HG02840 (cell line): Measurements from ENCODE around the gene LENG8.
A peak's percentile ranks its signal among the peaks of the same experiment; 100 is the strongest.

Source experiments
- ATAC-seq: cut with Tn5 transposase; IDR thresholded peaks from one replicate; pipeline ENCODE4 v1.9.1; 2021; ENCODE audit warnings: mild to moderate bottlenecking, moderate library complexity, moderate number of reproducible peaks; ENCODE audit not compliant: unreplicated experiment, low FRiP score

The LENG8 gene

GRCh38 chr19:54448774-54449700, at the start of gene LENG8:
LENG8 (plus strand) TSS chr19:54449199; CDS start chr19:54451345, 2,146 bp downstream.
- ATAC-seq = peak; percentile 87

GRCh38 chr19:54400913-54401312, 48.1 kb upstream of the LENG8 start:
- no peak for ATAC-seq

- ATAC-seq = no peak
Measured at GRCh38 chr19:54403054-54403453, 45.9 kb upstream of the LENG8 start.

- no peak for ATAC-seq
Measured at GRCh38 chr19:54405628-54406027, 43.4 kb upstream of the LENG8 start.

- ATAC-seq = no peak
Measured at GRCh38 chr19:54407780-54408179, 41.2 kb upstream of the LENG8 start.

- no peak for ATAC-seq
Measured at GRCh38 chr19:54408456-54409026, 40.5 kb upstream of the LENG8 start.

GRCh38 chr19:54411033-54411432, 38.0 kb upstream of the LENG8 start:
- ATAC-seq = no peak

GRCh38 chr19:54412877-54413276, 36.1 kb upstream of the LENG8 start:
- ATAC-seq = no peak

- ATAC-seq = no peak
Measured at GRCh38 chr19:54414156-54414555, 34.8 kb upstream of the LENG8 start.

- no peak for ATAC-seq
Measured at GRCh38 chr19:54415208-54415900, 33.6 kb upstream of the LENG8 start, which contains the start of gene TTYH1. TTYH1 (plus strand) TSS chr19:54415464; CDS start chr19:54415553, 89 bp downstream.

- ATAC-seq = no peak
Measured at GRCh38 chr19:54415901-54416673, 32.9 kb upstream of the LENG8 start.

GRCh38 chr19:54416695-54417491, 32.1 kb upstream of the LENG8 start:
- no peak for ATAC-seq

GRCh38 chr19:54418030-54418929, 30.7 kb upstream of the LENG8 start:
- ATAC-seq = no peak

- ATAC-seq = no peak
Measured at GRCh38 chr19:54418930-54419800, 29.8 kb upstream of the LENG8 start.

- no peak for ATAC-seq
Measured at GRCh38 chr19:54420068-54420382, 29.0 kb upstream of the LENG8 start.

- no peak for ATAC-seq
Measured at GRCh38 chr19:54420383-54421168, 28.4 kb upstream of the LENG8 start.

GRCh38 chr19:54421169-54421516, 27.9 kb upstream of the LENG8 start:
- no peak for ATAC-seq
